GM06990 (cell line): ENCODE measurements around the gene SLC6A18.

Experiments used
- DNase-seq: peaks from one replicate; pipeline ENCODE4 v3.0.0-alpha.2; 2011; ENCODE audit not compliant: insufficient read length; ENCODE audit errors: extremely low read depth
- H3K27me3 ChIP-seq: replicated peaks from 2 replicates; pipeline ENCODE4 v1.6.0; 2011; ENCODE audit warnings: low read length; ENCODE audit not compliant: control insufficient read depth, insufficient read depth
- H3K36me3 ChIP-seq: 2 replicates; pipeline ENCODE4 v1.5.1; 2011; ENCODE audit warnings: low read length; ENCODE audit not compliant: control insufficient read depth, insufficient read depth
- H3K4me3 ChIP-seq: replicated peaks from 2 replicates; pipeline ENCODE4 v1.5.1; 2011; ENCODE audit warnings: low read depth, mild to moderate bottlenecking, control low read depth, low read length
- TF ChIP-seq, protein P1 (sequence below): IDR thresholded peaks from 2 replicates; pipeline ENCODE4 v1.5.1; 2011; ENCODE audit warnings: low read length, control low read depth, mild to moderate bottlenecking, inconsistent platforms; ENCODE audit not compliant: insufficient read depth, poor library complexity, severe bottlenecking

SLC6A18 gene

DNA sequence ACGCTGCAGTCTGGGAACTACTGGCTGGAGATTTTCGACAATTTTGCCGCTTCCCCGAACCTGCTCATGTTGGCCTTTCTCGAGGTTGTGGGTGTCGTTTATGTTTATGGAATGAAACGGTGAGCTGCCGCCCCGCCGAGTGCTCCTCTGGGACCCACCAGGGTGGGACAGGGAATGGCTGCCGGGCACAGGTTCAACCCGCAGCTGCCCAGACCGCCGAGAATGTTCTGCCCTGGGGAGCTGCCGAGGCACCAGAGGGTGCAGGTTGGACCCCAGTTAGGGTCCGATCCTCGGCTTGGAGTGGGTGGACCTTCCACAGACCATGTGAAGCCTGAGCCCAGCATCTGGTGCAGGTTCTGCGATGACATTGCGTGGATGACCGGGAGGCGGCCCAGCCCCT, 19.1 kb downstream of the SLC6A18 start:
- Histone ChIP-seq H3K36me3 (no peaks in the 10 kb centered on the region), H3K27me3 (no peaks in the 10 kb centered on the region; the same call in 1 of the 2 replicates), H3K4me3 (no peak overlapping the region)
- no peak for DNase-seq
- TF ChIP-seq, protein P1, sequence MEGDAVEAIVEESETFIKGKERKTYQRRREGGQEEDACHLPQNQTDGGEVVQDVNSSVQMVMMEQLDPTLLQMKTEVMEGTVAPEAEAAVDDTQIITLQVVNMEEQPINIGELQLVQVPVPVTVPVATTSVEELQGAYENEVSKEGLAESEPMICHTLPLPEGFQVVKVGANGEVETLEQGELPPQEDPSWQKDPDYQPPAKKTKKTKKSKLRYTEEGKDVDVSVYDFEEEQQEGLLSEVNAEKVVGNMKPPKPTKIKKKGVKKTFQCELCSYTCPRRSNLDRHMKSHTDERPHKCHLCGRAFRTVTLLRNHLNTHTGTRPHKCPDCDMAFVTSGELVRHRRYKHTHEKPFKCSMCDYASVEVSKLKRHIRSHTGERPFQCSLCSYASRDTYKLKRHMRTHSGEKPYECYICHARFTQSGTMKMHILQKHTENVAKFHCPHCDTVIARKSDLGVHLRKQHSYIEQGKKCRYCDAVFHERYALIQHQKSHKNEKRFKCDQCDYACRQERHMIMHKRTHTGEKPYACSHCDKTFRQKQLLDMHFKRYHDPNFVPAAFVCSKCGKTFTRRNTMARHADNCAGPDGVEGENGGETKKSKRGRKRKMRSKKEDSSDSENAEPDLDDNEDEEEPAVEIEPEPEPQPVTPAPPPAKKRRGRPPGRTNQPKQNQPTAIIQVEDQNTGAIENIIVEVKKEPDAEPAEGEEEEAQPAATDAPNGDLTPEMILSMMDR, result no peak

DNA sequence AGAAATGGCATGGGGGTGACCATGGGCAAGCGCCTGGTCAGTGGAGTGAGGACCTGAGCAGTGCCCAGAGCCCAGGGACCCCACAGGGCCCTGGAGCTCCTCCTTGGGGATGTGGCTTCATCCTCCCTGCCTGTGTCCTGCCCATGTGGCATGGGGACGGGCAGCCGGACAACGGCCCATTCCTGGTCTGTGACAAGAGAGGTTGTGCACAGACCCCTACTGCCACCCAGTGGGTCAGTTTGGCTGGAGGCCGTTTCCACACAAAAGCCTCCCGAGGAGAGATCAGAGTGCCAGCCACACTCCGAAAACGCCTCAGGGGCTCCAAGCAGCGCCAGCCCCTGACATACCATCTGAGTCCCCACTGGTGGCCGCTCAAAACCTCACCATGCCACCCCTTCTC, 19.8 kb downstream of the SLC6A18 start:
- Histone ChIP-seq H3K36me3 (no peaks in the 10 kb centered on the region), H3K27me3 (no peaks in the 10 kb centered on the region; the same call in 1 of the 2 replicates), H3K4me3 (no peak overlapping the region)
- no peak for DNase-seq
- TF ChIP-seq, protein P1, result no peak

DNA sequence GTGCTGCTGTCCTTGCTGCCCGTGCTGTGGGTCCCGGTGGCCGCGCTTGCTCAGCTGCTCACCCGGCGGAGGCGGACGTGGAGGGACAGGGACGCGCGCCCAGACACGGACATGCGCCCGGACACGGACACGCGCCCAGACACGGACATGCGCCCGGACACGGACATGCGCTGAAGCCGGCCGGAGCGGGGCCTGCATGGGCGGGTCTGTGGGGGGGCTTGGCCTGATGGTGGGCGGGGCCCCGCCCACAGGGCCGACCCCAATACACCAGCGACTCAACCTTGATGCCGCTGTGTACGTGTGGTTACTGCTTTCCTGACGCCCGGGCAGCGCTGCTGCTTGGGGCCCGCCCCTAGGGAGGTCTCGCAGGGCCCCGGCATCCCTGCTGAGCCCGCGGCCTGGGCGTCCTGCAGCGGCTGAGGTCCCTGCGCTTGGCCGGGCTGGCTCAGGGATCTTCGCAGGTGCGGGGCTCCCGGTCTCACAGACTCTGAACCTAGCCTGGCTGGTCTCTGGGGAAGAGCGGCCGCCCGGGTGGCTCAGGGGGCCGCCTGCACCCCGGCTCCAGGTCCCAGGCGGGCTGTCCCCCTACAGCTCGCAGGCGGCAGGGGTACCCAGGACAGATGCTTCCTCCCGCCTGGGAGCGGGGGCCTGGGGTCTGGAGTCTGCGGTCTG, 20.9 kb downstream of the SLC6A18 start:
- no peak overlapping the region for H3K4me3 ChIP-seq
- no peak for DNase-seq
- H3K27me3 ChIP-seq, result no peaks in the 10 kb centered on the region; the same call in 1 of the 2 replicates
- no peaks in the 10 kb centered on the region for H3K36me3 ChIP-seq
- TF ChIP-seq, protein P1, result no peak

DNA sequence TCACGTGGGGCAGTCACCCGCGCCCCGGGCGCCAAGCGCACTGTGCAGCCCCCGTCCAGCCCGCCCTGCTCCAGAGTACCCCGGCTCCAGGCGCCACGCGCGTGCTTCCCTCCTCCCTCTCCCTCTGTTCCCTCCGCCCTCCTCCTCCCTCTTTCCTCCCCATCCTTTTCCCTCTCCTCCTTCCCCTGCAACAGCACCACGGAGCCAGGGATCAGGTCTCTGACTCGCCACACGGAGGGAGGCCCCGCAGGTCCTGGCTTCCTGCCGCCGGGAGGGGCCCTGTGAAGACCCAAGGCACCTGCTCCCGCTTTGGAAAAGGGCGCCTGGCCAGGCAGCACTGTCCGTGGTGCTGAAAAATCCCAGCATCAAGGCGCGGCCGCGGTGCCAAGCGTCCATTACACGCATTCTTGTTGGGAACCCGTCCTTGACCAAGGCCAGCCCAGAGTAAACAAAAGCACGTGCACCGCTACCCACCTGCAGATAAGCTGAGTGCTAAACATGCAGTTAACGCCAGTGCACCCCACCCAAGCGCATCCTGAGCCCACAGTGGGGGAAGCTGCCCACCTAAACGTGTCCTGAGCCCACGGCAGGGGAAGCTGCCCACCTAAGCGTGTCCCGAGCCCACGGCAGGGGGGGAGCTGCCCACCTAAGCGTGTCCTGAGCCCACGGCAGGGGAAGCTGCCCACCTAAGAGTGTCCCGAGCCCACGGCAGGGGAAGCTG, 21.7 kb downstream of the SLC6A18 start:
- Histone ChIP-seq H3K36me3 (no peaks in the 10 kb centered on the region), H3K27me3 (no peaks in the 10 kb centered on the region; the same call in 1 of the 2 replicates), H3K4me3 (no peak overlapping the region)
- TF ChIP-seq, protein P1, result no peak
- DNase-seq, result no peak

DNA sequence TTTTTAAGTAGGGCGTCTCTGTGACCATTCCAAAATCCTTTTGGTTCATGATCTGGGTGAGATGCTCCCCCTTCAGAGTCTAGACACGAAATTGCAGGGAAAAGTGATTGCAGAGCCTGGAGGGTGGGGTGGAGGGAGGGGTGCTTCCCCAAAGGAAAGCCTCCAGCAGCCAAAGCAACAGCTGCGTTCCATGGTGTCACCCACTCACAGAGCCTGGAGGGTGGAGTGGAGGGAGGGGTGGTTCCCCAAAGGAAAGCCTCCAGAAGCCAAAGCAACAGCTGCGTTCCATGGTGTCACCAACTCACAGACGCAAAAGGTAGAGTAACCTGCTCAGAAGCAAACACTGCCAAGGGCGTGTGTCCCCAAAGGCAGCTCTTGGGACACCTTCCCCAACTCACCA, 22.6 kb downstream of the SLC6A18 start:
- no peak for DNase-seq
- Histone ChIP-seq H3K36me3 (no peaks in the 10 kb centered on the region), H3K4me3 (no peak overlapping the region), H3K27me3 (no peaks in the 10 kb centered on the region; the same call in 1 of the 2 replicates)
- TF ChIP-seq, protein P1, result no peak
